Fibroblast of mammary gland (primary cell): ENCODE data around the gene KIF25.

Experiments used
- DNase-seq: peaks from one replicate; pipeline ENCODE4 v3.0.0-alpha.2; 2010; ENCODE audit warnings: low read depth
- H3K4me3 ChIP-seq: 2 replicates; pipeline ENCODE4 v1.5.1; 2011; ENCODE audit warnings: low read depth, mild to moderate bottlenecking, low read length, moderate library complexity; ENCODE audit not compliant: control insufficient read depth
- CTCF ChIP-seq: conservative IDR thresholded peaks from 2 replicates; pipeline ENCODE4 v1.5.1; 2011; ENCODE audit warnings: low read depth, low read length, inconsistent platforms; ENCODE audit not compliant: control insufficient read depth, insufficient read depth

Gene KIF25

GRCh38 chr6:168080393-168081077, 83.1 kb downstream of the KIF25 start:
- no peak for DNase-seq
- no peak for TF ChIP-seq CTCF
- no peak overlapping the region for H3K4me3 ChIP-seq

GRCh38 chr6:168081858-168082546, 84.5 kb downstream of the KIF25 start:
- no peak for DNase-seq
- no peak for TF ChIP-seq CTCF
- H3K4me3 ChIP-seq, result no peak overlapping the region

- DNase-seq, result no peak
- H3K4me3 ChIP-seq, result no peak overlapping the region
- no peak for TF ChIP-seq CTCF
These were observed 85.5 kb downstream of the KIF25 start for GRCh38 chr6:168082860-168083513.

- no peak for TF ChIP-seq CTCF
- H3K4me3 ChIP-seq, result no peak overlapping the region
These were observed 86.0 kb downstream of the KIF25 start for GRCh38 chr6:168083514-168083885.

GRCh38 chr6:168084465-168085160, 87.1 kb downstream of the KIF25 start:
- no peak overlapping the region for H3K4me3 ChIP-seq
- DNase-seq, result no peak
- TF ChIP-seq CTCF, result no peak

More at GRCh38 chr6:168083514-168083885, 86.0 kb downstream of the KIF25 start:
- DNase-seq, result no peak

GRCh38 chr6:168086066-168086465, 88.6 kb downstream of the KIF25 start:
- TF ChIP-seq CTCF, result no peak
- no peak for DNase-seq
- no peak overlapping the region for H3K4me3 ChIP-seq
